ENCODE measurements around the gene CALY.

Gene CALY

GRCh38 chr10:133281628-133282372, 54.9 kb downstream of the CALY start:
- DNase-seq: no peak

GRCh38 chr10:133281084-133281483, 55.6 kb downstream of the CALY start:
- no peak for DNase-seq

- no peak for DNase-seq
Observed at GRCh38 chr10:133280391-133281059, 56.2 kb downstream of the CALY start.

- no peak for DNase-seq
Observed at GRCh38 chr10:133279326-133280226, 57.1 kb downstream of the CALY start.

- DNase-seq: peak; percentile 70 to 73
Observed at GRCh38 chr10:133278577-133279265, 58.0 kb downstream of the CALY start.

- DNase-seq: no peak
Observed at GRCh38 chr10:133277993-133278576, 58.6 kb downstream of the CALY start.

GRCh38 chr10:133277277-133277992, 59.3 kb downstream of the CALY start:
- no peak for DNase-seq

- peak; percentile 82 to 88 for DNase-seq
Observed at GRCh38 chr10:133276435-133277201, 60.1 kb downstream of the CALY start, which contains the start of gene ADAM8. ADAM8 (minus strand) TSS chr10:133276868; CDS start chr10:133276817, 51 bp downstream.

GRCh38 chr10:133276100-133276434, 60.6 kb downstream of the CALY start:
- DNase-seq: no peak

GRCh38 chr10:133275684-133276092, 61.0 kb downstream of the CALY start:
- peak; percentile 76 to 81 for DNase-seq

- peak; percentile 89 to 90 for DNase-seq
Observed at GRCh38 chr10:133274751-133275683, 61.7 kb downstream of the CALY start.
